ENCODE measurements around the gene LSM14B.

DNA sequence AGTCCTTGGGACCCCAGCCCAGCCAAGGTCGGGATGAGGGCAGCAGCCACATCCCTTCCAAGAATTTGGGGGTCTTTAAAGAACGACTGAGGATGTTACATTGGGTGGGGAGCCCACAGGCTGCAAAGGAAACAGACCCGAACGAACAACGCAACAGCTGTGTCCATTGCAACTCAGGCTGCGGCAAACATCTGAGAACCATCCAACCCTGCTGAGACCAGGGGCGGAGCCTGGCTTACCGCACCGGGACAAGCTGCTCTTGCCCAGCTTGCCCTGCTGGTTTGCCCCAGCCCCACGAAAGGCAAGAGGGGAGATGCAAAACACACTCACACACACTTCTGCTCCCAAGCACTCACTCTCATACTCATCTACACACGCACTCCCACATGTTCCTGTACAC, 35.0 kb upstream of the LSM14B start:
- TF ChIP-seq, protein P1, sequence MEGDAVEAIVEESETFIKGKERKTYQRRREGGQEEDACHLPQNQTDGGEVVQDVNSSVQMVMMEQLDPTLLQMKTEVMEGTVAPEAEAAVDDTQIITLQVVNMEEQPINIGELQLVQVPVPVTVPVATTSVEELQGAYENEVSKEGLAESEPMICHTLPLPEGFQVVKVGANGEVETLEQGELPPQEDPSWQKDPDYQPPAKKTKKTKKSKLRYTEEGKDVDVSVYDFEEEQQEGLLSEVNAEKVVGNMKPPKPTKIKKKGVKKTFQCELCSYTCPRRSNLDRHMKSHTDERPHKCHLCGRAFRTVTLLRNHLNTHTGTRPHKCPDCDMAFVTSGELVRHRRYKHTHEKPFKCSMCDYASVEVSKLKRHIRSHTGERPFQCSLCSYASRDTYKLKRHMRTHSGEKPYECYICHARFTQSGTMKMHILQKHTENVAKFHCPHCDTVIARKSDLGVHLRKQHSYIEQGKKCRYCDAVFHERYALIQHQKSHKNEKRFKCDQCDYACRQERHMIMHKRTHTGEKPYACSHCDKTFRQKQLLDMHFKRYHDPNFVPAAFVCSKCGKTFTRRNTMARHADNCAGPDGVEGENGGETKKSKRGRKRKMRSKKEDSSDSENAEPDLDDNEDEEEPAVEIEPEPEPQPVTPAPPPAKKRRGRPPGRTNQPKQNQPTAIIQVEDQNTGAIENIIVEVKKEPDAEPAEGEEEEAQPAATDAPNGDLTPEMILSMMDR (IDR thresholded peaks at IDR 0.05): no peak
- TF ChIP-seq POLR2A (IDR thresholded peaks at IDR 0.05): no peak

Data from right lobe of liver (tissue), 4 donors.